HUES48 (cell line): Measurements from ENCODE around the gene CDA.

Experiments
- H3K27ac ChIP-seq: one replicate; pipeline ENCODE4 v1.7.0; 2013; ENCODE audit warnings: low read depth, low read length, inconsistent platforms
- H3K27me3 ChIP-seq: 2 replicates; pipeline ENCODE4 v1.6.1; 2013; ENCODE audit warnings: mild to moderate bottlenecking, low read length; ENCODE audit not compliant: control insufficient read depth, insufficient read depth
- H3K36me3 ChIP-seq: 2 replicates; pipeline ENCODE4 v1.6.1; 2013; ENCODE audit warnings: low read length; ENCODE audit not compliant: control insufficient read depth, insufficient read depth
- H3K4me1 ChIP-seq: 2 replicates; pipeline ENCODE4 v1.6.1; 2013; ENCODE audit warnings: mild to moderate bottlenecking, low read length; ENCODE audit not compliant: control insufficient read depth, insufficient read depth
- H3K4me3 ChIP-seq: 2 replicates; pipeline ENCODE4 v1.5.1; 2013; ENCODE audit warnings: mild to moderate bottlenecking, low read depth, low read length
- H3K9ac ChIP-seq: 2 replicates; pipeline ENCODE4 v1.6.1; 2013; ENCODE audit warnings: mild to moderate bottlenecking, low read depth, low read length, moderate library complexity
- H3K9me3 ChIP-seq: 2 replicates; pipeline ENCODE4 v1.6.1; 2013; ENCODE audit warnings: low read length; ENCODE audit not compliant: control insufficient read depth, insufficient read depth

CDA gene

GRCh38 chr1:20654104-20654690 is 65.3 kb downstream of the CDA start:
- Histone ChIP-seq H3K4me1 (no peaks in the 10 kb centered on the region), H3K27ac (no peak overlapping the region), H3K4me3 (no peak overlapping the region), H3K9ac (no peak overlapping the region), H3K27me3 (no peaks in the 10 kb centered on the region), H3K9me3 (no peaks in the 10 kb centered on the region), H3K36me3 (peaks cover 98% of the 10 kb centered on the region)

DNA sequence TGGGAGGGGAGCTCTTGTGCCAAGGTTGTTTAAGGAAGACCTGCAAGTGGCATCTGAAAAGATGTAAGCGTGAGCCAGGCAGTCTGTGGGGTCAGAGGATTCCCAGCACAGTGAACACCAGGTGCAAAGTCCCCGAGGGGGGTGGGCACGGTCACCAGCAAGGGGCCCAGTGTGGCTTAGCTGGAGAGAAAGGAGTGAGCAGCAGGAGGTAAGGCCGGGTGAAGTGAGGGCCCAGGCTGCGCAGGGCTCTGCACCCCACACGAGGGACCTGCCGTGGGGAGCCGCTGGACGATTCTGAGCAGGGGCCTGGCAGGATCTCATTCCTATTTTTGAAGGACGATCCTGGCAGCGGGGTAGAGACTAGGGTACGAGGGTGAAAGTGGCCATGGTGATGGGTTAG is 68.1 kb downstream of the CDA start:
- H3K4me1 ChIP-seq = 0 out of 2 replicates have a peak, but pooled peaks cover 3% of the 10 kb centered on the region
- H3K9me3 ChIP-seq = no peaks in the 10 kb centered on the region
- no peak overlapping the region for H3K9ac ChIP-seq
- no peaks in the 10 kb centered on the region for H3K27me3 ChIP-seq
- no peak overlapping the region for H3K27ac ChIP-seq
- peaks cover 78% of the 10 kb centered on the region for H3K36me3 ChIP-seq
- no peak overlapping the region for H3K4me3 ChIP-seq

GRCh38 chr1:20658166-20658915 is 69.4 kb downstream of the CDA start:
- H3K9me3 ChIP-seq = no peaks in the 10 kb centered on the region
- H3K27me3 ChIP-seq = no peaks in the 10 kb centered on the region
- 0 out of 2 replicates have a peak, but pooled peaks cover 3% of the 10 kb centered on the region for H3K4me1 ChIP-seq
- no peak overlapping the region for H3K27ac ChIP-seq
- H3K36me3 ChIP-seq = peaks cover 65% of the 10 kb centered on the region
- no peak overlapping the region for H3K4me3 ChIP-seq
- H3K9ac ChIP-seq = no peak overlapping the region

DNA sequence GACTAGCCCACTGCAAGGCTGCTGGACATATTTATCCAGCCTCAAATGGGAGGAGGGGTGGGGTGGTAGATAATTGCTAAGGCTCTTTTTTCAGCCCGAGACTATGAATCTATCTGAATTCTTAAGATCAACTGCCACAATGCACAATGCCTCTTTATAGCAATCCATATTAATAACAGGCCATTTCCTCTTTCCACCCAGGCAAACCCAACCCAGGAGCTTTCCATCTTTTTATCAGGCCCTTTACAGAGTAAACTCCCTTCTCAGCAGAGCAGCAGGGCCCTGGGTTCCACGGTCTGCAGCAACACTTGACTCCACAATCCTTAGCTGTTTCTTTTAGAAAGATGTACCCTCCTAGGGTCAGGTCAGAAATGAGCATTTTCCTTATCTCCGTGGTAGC is 71.5 kb downstream of the CDA start:
- Histone ChIP-seq H3K9me3 (no peaks in the 10 kb centered on the region), H3K9ac (peak overlapping the region; percentile 69), H3K27me3 (no peaks in the 10 kb centered on the region), H3K4me3 (peak overlapping the region; percentile 86), H3K4me1 (0 out of 2 replicates have a peak, but pooled peaks cover 3% of the 10 kb centered on the region), H3K27ac (no peak overlapping the region), H3K36me3 (peaks cover 46% of the 10 kb centered on the region)

- Histone ChIP-seq H3K27ac (peak overlapping the region; percentile 31), H3K36me3 (peaks cover 42% of the 10 kb centered on the region), H3K4me3 (peak overlapping the region; percentile 86)
Measured at GRCh38 chr1:20660847-20661206, 71.9 kb downstream of the CDA start.

GRCh38 chr1:20661207-20662109 is 72.6 kb downstream of the CDA start, which contains the start of gene DDOST:
TSS of gene DDOST (minus strand) at chr1:20661369. CDS start at chr1:20661350, 19 bp downstream.
- H3K9me3 ChIP-seq = no peaks in the 10 kb centered on the region
- H3K9ac ChIP-seq = peak within 1 kb of the TSS; percentile 69
- no peaks in the 10 kb centered on the region for H3K27me3 ChIP-seq
- peaks cover 35% of the 10 kb centered on the region for H3K36me3 ChIP-seq
- H3K4me1 ChIP-seq = 0 out of 2 replicates have a peak, but pooled peaks cover 3% of the 10 kb centered on the region
- peak within 1 kb of the TSS; percentile 86 for H3K4me3 ChIP-seq
- peak within 1 kb of the TSS; percentile 77 for H3K27ac ChIP-seq

More at GRCh38 chr1:20660847-20661206, 71.9 kb downstream of the CDA start:
- 0 out of 2 replicates have a peak, but pooled peaks cover 3% of the 10 kb centered on the region for H3K4me1 ChIP-seq
- no peaks in the 10 kb centered on the region for H3K27me3 ChIP-seq
- peak overlapping the region; percentile 69 for H3K9ac ChIP-seq
- no peaks in the 10 kb centered on the region for H3K9me3 ChIP-seq

- H3K27ac ChIP-seq = peak overlapping the region; percentile 77
- no peaks in the 10 kb centered on the region for H3K27me3 ChIP-seq
- peak overlapping the region; percentile 66 for H3K9ac ChIP-seq
- H3K4me1 ChIP-seq = 0 out of 2 replicates have a peak, but pooled peaks cover 3% of the 10 kb centered on the region
- H3K9me3 ChIP-seq = no peaks in the 10 kb centered on the region
- H3K4me3 ChIP-seq = peak overlapping the region; percentile 86
- H3K36me3 ChIP-seq = peaks cover 29% of the 10 kb centered on the region
Measured at GRCh38 chr1:20662110-20662475, 73.2 kb downstream of the CDA start.

DNA sequence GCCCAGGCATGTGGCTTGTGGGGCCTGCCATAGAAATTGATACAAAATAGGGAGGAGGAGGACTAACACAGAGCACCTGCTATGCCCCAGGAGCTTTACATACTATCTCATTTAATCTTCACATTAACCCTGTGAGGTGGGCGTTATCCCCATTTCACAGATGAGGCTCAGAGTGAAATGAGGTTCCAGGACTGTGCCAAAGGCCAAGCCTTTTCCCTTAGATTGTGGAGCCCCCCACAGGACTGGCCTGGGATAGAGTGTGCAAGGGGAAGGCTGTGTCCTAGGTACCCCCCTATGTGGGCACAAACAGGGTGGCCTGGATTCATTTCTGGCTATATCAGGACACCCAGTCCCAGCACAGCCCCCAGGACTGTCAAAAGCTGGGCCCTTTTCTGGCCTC is 74.5 kb downstream of the CDA start:
- no peak overlapping the region for H3K9ac ChIP-seq
- H3K4me1 ChIP-seq = 0 out of 2 replicates have a peak, but pooled peaks cover 3% of the 10 kb centered on the region
- no peaks in the 10 kb centered on the region for H3K9me3 ChIP-seq
- H3K27ac ChIP-seq = no peak overlapping the region
- H3K36me3 ChIP-seq = peaks cover 16% of the 10 kb centered on the region
- no peaks in the 10 kb centered on the region for H3K27me3 ChIP-seq
- no peak overlapping the region for H3K4me3 ChIP-seq

DNA sequence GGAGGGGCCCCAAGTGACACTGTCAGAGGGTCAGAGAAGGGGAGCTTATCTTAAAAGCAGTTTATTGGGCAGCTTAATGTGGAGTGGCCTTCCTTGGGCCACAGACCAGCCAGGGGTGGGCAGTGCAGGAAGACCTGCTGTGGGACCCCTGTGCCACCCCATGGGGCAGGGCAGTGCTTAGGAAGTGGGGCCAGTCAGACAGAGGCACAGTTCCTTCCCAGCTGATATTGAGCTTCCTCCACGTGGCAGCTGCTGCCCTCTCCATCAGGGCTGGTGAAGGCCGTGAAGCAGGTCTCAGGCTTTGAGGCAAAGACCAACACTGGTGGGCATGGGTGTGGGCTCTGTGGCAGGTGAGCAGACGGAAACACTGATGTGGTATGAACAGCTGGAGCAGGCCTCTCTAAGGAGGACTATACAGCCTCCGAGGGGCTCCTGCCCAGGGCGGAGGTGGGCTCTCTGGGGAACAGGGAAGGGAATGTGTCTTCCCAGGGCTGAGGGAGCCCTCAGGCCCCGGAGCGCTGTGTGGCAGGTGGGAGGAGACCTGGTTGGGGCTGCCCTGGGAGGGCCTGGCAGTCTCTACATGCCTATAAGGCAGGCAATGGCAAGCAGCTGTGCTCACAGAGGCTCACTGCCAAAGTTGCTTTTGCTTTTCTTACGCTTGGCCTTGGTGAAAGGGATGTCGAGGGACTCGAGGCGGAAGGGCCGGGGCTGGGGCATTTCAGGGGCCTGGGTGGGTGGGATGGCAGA is 75.2 kb downstream of the CDA start:
- no peak overlapping the region for H3K27ac ChIP-seq
- H3K9ac ChIP-seq = no peak overlapping the region
- H3K27me3 ChIP-seq = no peaks in the 10 kb centered on the region
- H3K36me3 ChIP-seq = peaks cover 8% of the 10 kb centered on the region
- H3K9me3 ChIP-seq = no peaks in the 10 kb centered on the region
- H3K4me3 ChIP-seq = no peak overlapping the region
- 0 out of 2 replicates have a peak, but pooled peaks cover 3% of the 10 kb centered on the region for H3K4me1 ChIP-seq

- no peaks in the 10 kb centered on the region for H3K4me1 ChIP-seq
- H3K4me3 ChIP-seq = no peak overlapping the region
- H3K27me3 ChIP-seq = no peaks in the 10 kb centered on the region
- no peaks in the 10 kb centered on the region for H3K36me3 ChIP-seq
- H3K9ac ChIP-seq = no peak overlapping the region
- H3K27ac ChIP-seq = no peak overlapping the region
- H3K9me3 ChIP-seq = no peaks in the 10 kb centered on the region
Measured at GRCh38 chr1:20665726-20666125, 76.8 kb downstream of the CDA start.
